CD14-positive monocyte (primary cell): Measurements from ENCODE around the gene GPRC5A. TPM values are rescaled to one million over a fixed set of nuclear protein-coding genes. Genes with fewer than 3 reads are reported as not detected.

ENCODE experiments used
- DNase-seq, 3 donors: peaks; one replicate each; pipeline ENCODE4 v3.0.0-alpha.2; 2011 to 2022
- H2AFZ ChIP-seq: 2 replicates; pipeline ENCODE4 v1.6.0; 2012; ENCODE audit warnings: mild to moderate bottlenecking, low read depth, low read length, inconsistent platforms; ENCODE audit not compliant: insufficient read depth, poor library complexity, severe bottlenecking
- H3K27ac ChIP-seq, 2 donors: 1 replicate in 1 of 2; 2 replicates in 1 of 2; pipeline ENCODE4 v1.5.1; 2012 to 2013; ENCODE audit warnings: low read length in 2 of 2, control low read depth in 1 of 2, inconsistent platforms in 1 of 2, low read depth in 1 of 2, mild to moderate bottlenecking in 1 of 2
- H3K27me3 ChIP-seq, 2 donors: one replicate each; pipeline versions ENCODE4 v1.6.0 to v1.6.1; 2011 to 2013; ENCODE audit warnings: low read length in 2 of 2; ENCODE audit not compliant: control insufficient read depth in 2 of 2, insufficient read depth in 2 of 2
- H3K36me3 ChIP-seq, 2 donors: replicated peaks in 1 of 2; 1 replicate in 1 of 2; 2 replicates in 1 of 2; pipeline versions ENCODE4 v1.5.1 to v1.6.1; 2012 to 2013; ENCODE audit warnings: low read length in 2 of 2, control low read depth in 1 of 2, inconsistent platforms in 1 of 2, mild to moderate bottlenecking in 1 of 2; ENCODE audit not compliant: insufficient read depth in 2 of 2, control insufficient read depth in 1 of 2
- H3K4me1 ChIP-seq, 2 donors: 1 replicate in 1 of 2; 2 replicates in 1 of 2; pipeline versions ENCODE4 v1.5.1 to v1.6.1; 2012 to 2013; ENCODE audit warnings: low read length in 2 of 2, control low read depth in 1 of 2, inconsistent platforms in 1 of 2, mild to moderate bottlenecking in 1 of 2, moderate library complexity in 1 of 2; ENCODE audit not compliant: insufficient read depth in 2 of 2, control insufficient read depth in 1 of 2
- H3K4me2 ChIP-seq: replicated peaks from 2 replicates; pipeline ENCODE3; 2012; ENCODE audit warnings: low read length, moderate library complexity, mild to moderate bottlenecking; ENCODE audit not compliant: poor library complexity, severe bottlenecking; ENCODE audit errors: extremely low read depth
- H3K4me3 ChIP-seq, 3 experiments: fragments of 200-600 bp in 1 of 3; sonication (generic) in 1 of 3; replicated peaks in 1 of 3; 1 replicate in 2 of 3; 2 replicates in 1 of 3; pipeline ENCODE4 v1.5.1; 2011 to 2013; ENCODE audit warnings: low read length in 3 of 3, mild to moderate bottlenecking in 3 of 3, control low read depth in 2 of 3, low read depth in 2 of 3, inconsistent platforms in 1 of 3, moderate library complexity in 1 of 3
- H3K79me2 ChIP-seq: 2 replicates; pipeline ENCODE4 v1.6.0; 2012; ENCODE audit warnings: mild to moderate bottlenecking, control low read depth, inconsistent platforms, low read length, moderate library complexity; ENCODE audit not compliant: insufficient read depth
- H3K9ac ChIP-seq: 2 replicates; pipeline ENCODE4 v1.6.0; 2017; ENCODE audit warnings: low read length, mild to moderate bottlenecking; ENCODE audit not compliant: insufficient read depth, poor library complexity, severe bottlenecking
- H3K9me3 ChIP-seq, 2 donors: replicated peaks in 1 of 2; 1 replicate in 1 of 2; 2 replicates in 1 of 2; pipeline versions ENCODE4 v1.5.1 to v1.6.1; 2012 to 2013; ENCODE audit warnings: low read length in 2 of 2, control low read depth in 1 of 2; ENCODE audit not compliant: control insufficient read depth in 1 of 2, insufficient read depth in 1 of 2
- H4K20me1 ChIP-seq: 2 replicates; pipeline ENCODE4 v1.6.0; 2012; ENCODE audit warnings: mild to moderate bottlenecking, low read length, control low read depth, moderate library complexity; ENCODE audit not compliant: insufficient read depth
- H3K27ac Mint-ChIP-seq, 7 donors: one replicate each; pipeline ENCODE4 v1.8.0; 2020; ENCODE audit warnings: mild to moderate bottlenecking in 7 of 7, mixed read lengths in 7 of 7, moderate library complexity in 6 of 7, inconsistent platforms in 2 of 7
- H3K27me3 Mint-ChIP-seq, 3 donors: one replicate each; pipeline ENCODE4 v1.8.0; 2021 to 2022; ENCODE audit warnings: low read depth in 3 of 3, mild to moderate bottlenecking in 3 of 3, mixed read lengths in 3 of 3, moderate library complexity in 3 of 3, inconsistent platforms in 1 of 3
- H3K36me3 Mint-ChIP-seq, 2 donors: one replicate each; pipeline ENCODE4 v1.8.0; 2020; ENCODE audit warnings: mixed read lengths in 2 of 2, inconsistent platforms in 1 of 2, mild to moderate bottlenecking in 1 of 2
- H3K4me1 Mint-ChIP-seq: one replicate; pipeline ENCODE4 v1.8.0; 2020; ENCODE audit warnings: mild to moderate bottlenecking, mixed read lengths
- H3K4me3 Mint-ChIP-seq, 2 donors: one replicate each; pipeline ENCODE4 v1.8.0; 2020; ENCODE audit warnings: mild to moderate bottlenecking in 2 of 2, mixed read lengths in 2 of 2, moderate library complexity in 1 of 2
- H3K9me3 Mint-ChIP-seq, 7 donors: one replicate each; pipeline ENCODE4 v1.8.0; 2020 to 2022; ENCODE audit warnings: mixed read lengths in 7 of 7, mild to moderate bottlenecking in 6 of 7, moderate library complexity in 6 of 7, inconsistent platforms in 2 of 7
- WGBS: methylation state at CpG from one replicate; pipeline ENCODE4 v1.1.5; 2013; ENCODE audit warnings: missing lambda C conversion rate; ENCODE audit not compliant: insufficient coverage; 5-methylcytosine and 5-hydroxymethylcytosine counted together
- intact Hi-C, 2 donors: fragments of 100-400 bp; cut with micrococcal nuclease; formaldehyde crosslinking; loops; one replicate each; pipeline versions ENCODE4 v1.15.0 to v1.15.1; 2023
- polyA plus RNA-seq, 3 donors: library from polyadenylated mRNA; depleted of rRNA in 1 of 3; unstranded in 2 of 3; stranded (reverse) in 1 of 3; fragments of 300-500 nt in 2 of 3; fragments of >200 nt in 1 of 3; fragmentation: Illumina TruSeq in 2 of 3; gene quantifications; 1 replicate in 2 of 3; 2 replicates in 1 of 3; pipeline ENCODE4 v1.2.3, GENCODE V29; 2012 to 2021
- TF ChIP-seq, protein P1 (sequence below): fragments of 200-600 bp; IDR thresholded peaks from one replicate; pipeline ENCODE4 v1.8.0; 2022; ENCODE audit warnings: antibody characterized with exemption, mild to moderate bottlenecking

The GPRC5A gene
- polyA plus RNA-seq, 3 donors, result 0.43 TPM; not detected in 2

GRCh38 chr12:12934556-12934955, 43.2 kb downstream of the GPRC5A start:
- H3K36me3 ChIP-seq, result no peaks in the 10 kb centered on the region
- intact Hi-C loops, result no loop called here
- H3K4me2 ChIP-seq, result no peak overlapping the region
- H3K79me2 ChIP-seq, result no peaks in the 10 kb centered on the region
- no peak overlapping the region for H3K9ac ChIP-seq
- H3K36me3 Mint-ChIP-seq, result peaks cover 0 to 2% of the 10 kb centered on the region in 2 donors
- no peaks in the 10 kb centered on the region for H3K27me3 ChIP-seq
- no peak overlapping the region for H3K4me3 Mint-ChIP-seq
- H3K4me1 ChIP-seq, result no peaks in the 10 kb centered on the region
- no peaks in the 10 kb centered on the region for H3K9me3 Mint-ChIP-seq
- no peak overlapping the region for H3K27ac Mint-ChIP-seq
- no peaks in the 10 kb centered on the region for H3K9me3 ChIP-seq
- DNase-seq, result no peak
- H4K20me1 ChIP-seq, result no peaks in the 10 kb centered on the region
- WGBS, result 100% methylated on average over 1 of the region's 8 CpGs
- no peak overlapping the region for H3K4me3 ChIP-seq
- H3K27ac ChIP-seq, result no peak overlapping the region
- no peak overlapping the region for H2AFZ ChIP-seq
- H3K4me1 Mint-ChIP-seq, result no peaks in the 10 kb centered on the region
- TF ChIP-seq, protein P1, sequence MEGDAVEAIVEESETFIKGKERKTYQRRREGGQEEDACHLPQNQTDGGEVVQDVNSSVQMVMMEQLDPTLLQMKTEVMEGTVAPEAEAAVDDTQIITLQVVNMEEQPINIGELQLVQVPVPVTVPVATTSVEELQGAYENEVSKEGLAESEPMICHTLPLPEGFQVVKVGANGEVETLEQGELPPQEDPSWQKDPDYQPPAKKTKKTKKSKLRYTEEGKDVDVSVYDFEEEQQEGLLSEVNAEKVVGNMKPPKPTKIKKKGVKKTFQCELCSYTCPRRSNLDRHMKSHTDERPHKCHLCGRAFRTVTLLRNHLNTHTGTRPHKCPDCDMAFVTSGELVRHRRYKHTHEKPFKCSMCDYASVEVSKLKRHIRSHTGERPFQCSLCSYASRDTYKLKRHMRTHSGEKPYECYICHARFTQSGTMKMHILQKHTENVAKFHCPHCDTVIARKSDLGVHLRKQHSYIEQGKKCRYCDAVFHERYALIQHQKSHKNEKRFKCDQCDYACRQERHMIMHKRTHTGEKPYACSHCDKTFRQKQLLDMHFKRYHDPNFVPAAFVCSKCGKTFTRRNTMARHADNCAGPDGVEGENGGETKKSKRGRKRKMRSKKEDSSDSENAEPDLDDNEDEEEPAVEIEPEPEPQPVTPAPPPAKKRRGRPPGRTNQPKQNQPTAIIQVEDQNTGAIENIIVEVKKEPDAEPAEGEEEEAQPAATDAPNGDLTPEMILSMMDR, result no peak
- H3K27me3 Mint-ChIP-seq, result peaks cover 1 to 5% (median 3%) of the 10 kb centered on the region in 3 donors

DNA sequence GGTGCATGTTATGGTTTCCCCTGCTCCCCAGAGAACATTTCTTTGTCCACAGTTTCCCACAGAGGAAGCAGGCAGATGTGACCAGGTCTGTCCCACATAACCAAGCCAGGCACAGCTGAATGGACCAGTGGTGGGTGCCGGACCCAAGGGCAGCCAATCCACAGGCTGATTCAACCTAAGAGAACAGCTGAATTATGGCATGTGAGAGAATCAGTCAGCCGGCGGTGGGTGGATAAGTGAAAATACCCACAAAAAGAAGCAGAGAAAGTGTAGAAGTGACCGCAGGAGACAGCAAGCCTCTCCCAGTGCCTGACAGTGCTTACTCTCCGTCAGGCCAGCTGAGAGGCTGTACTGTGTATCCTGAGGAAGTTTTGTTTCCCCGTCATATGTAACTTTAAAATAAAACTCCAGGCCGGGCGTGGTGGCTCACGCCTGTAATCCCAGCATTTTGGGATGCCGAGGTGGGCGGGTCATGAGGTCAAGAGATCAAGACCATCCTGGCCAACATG, 45.7 kb downstream of the GPRC5A start:
- 98% methylated on average over 8 of the region's 11 CpGs for WGBS
- intact Hi-C loops, result no loop called here
- Mint-ChIP-seq H3K27me3 (peaks cover 1 to 4% (median 2%) of the 10 kb centered on the region in 3 donors), H3K4me1 (no peaks in the 10 kb centered on the region), H3K27ac (no peak overlapping the region), H3K9me3 (no peaks in the 10 kb centered on the region), H3K4me3 (no peak overlapping the region), H3K36me3 (no peaks in the 10 kb centered on the region)
- H3K9me3 ChIP-seq, result no peaks in the 10 kb centered on the region
- no peaks in the 10 kb centered on the region for H3K36me3 ChIP-seq
- no peaks in the 10 kb centered on the region for H3K79me2 ChIP-seq
- no peak overlapping the region for H3K4me2 ChIP-seq
- H4K20me1 ChIP-seq, result no peaks in the 10 kb centered on the region
- no peak for DNase-seq
- no peak overlapping the region for H2AFZ ChIP-seq
- H3K4me1 ChIP-seq, result no peaks in the 10 kb centered on the region
- no peak overlapping the region for H3K9ac ChIP-seq
- no peak overlapping the region for H3K27ac ChIP-seq
- TF ChIP-seq, protein P1, result no peak
- no peak overlapping the region for H3K4me3 ChIP-seq
- no peaks in the 10 kb centered on the region for H3K27me3 ChIP-seq
